ENCODE data around the gene PRKCH. TPM values are rescaled to one million over a fixed set of nuclear protein-coding genes. Genes with fewer than 3 reads are reported as not detected.

PRKCH gene
- total RNA-seq, 1 donor from 2014 or later, result 20.2 TPM

- intact Hi-C loops (cut with DNase I), result no loop called here
- Histone ChIP-seq H3K27ac (no peak overlapping the region), H3K9me3 (peaks cover 0 to 4% of the 10 kb centered on the region in 2 donors), H3K4me3 (no peak overlapping the region), H3K36me3 (no peaks in the 10 kb centered on the region), H3K27me3 (no peaks in the 10 kb centered on the region), H3K4me1 (no peaks in the 10 kb centered on the region)
- no peak for DNase-seq (ENCODE audit: low spot score in 2 of 2)
- TF ChIP-seq, protein P1, sequence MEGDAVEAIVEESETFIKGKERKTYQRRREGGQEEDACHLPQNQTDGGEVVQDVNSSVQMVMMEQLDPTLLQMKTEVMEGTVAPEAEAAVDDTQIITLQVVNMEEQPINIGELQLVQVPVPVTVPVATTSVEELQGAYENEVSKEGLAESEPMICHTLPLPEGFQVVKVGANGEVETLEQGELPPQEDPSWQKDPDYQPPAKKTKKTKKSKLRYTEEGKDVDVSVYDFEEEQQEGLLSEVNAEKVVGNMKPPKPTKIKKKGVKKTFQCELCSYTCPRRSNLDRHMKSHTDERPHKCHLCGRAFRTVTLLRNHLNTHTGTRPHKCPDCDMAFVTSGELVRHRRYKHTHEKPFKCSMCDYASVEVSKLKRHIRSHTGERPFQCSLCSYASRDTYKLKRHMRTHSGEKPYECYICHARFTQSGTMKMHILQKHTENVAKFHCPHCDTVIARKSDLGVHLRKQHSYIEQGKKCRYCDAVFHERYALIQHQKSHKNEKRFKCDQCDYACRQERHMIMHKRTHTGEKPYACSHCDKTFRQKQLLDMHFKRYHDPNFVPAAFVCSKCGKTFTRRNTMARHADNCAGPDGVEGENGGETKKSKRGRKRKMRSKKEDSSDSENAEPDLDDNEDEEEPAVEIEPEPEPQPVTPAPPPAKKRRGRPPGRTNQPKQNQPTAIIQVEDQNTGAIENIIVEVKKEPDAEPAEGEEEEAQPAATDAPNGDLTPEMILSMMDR (IDR thresholded peaks at IDR 0.05), result no peak
Observed at GRCh38 chr14:61330511-61330910, 9.1 kb downstream of the PRKCH start.

DNA sequence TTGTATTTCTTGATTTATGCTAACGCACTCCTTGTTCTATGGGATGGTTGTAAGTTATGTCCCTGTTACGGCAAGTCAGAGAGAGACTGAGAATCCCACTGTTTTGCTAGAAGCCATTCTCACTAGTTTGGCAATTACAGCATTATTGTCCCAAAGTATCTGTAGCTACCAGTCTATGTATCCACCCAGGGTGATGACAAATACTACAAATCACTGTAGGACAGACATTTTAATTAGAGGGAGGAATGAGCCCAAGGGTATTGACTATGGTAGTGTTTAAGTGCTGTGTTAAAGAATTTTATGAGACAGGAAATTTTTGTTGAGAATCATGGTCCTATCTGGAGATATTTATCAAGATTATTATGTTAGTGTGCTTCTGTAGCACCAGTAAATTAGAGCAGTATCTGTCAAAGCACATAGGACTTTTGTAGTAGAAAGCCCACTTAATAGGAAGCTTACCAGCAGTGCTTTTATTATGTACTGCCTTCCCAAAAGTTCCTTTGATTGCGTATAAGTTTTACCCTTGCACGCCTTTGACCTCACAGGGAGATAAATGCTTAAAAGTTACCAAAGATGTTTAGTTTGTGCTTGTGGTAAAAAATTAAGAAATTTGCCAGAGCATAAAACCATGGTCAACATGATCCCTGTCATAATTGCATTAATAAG, 10.7 kb downstream of the PRKCH start:
- TF ChIP-seq, protein P1 (IDR thresholded peaks at IDR 0.05), result no peak
- H3K4me3 ChIP-seq, result no peak overlapping the region
- no peaks in the 10 kb centered on the region for H3K9me3 ChIP-seq
- H3K36me3 ChIP-seq, result no peaks in the 10 kb centered on the region
- no peaks in the 10 kb centered on the region for H3K27me3 ChIP-seq
- intact Hi-C loops (cut with DNase I), result no loop called here
- no peak overlapping the region for H3K27ac ChIP-seq
- DNase-seq (ENCODE audit: low spot score in 2 of 2), result no peak
- no peaks in the 10 kb centered on the region for H3K4me1 ChIP-seq

DNA sequence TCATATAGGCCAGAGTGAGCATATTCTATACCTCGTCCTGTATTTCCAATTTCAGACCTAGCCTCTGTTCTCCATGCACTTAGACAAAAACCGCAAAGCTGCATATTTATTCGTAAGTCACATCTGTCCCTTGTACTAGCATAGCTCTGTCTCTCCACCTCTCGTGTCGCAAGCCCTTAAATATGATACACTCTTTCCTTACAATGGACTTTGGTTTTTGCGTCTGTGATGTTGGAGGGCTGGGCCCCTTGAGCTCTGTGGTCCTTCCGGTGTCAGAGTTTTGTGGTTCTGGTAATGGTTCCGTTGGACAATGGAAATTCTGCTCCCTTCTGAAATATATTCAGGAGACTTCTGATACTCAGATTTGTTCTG, 11.3 kb downstream of the PRKCH start:
- no peaks in the 10 kb centered on the region for H3K4me1 ChIP-seq
- intact Hi-C loops (cut with DNase I), result no loop called here

GRCh38 chr14:61333087-61333486, 11.7 kb downstream of the PRKCH start:
- Histone ChIP-seq H3K4me3 (no peak overlapping the region), H3K4me1 (no peaks in the 10 kb centered on the region), H3K36me3 (no peaks in the 10 kb centered on the region), H3K27me3 (no peaks in the 10 kb centered on the region), H3K27ac (no peak overlapping the region), H3K9me3 (no peaks in the 10 kb centered on the region)
- no peak for DNase-seq (ENCODE audit: low spot score in 2 of 2)
- intact Hi-C loops (cut with DNase I), result no loop called here
- TF ChIP-seq, protein P1 (IDR thresholded peaks at IDR 0.05), result no peak

More for the DNA sequence above, 11.3 kb downstream of the PRKCH start:
- TF ChIP-seq, protein P1 (IDR thresholded peaks at IDR 0.05), result no peak
- Histone ChIP-seq H3K27me3 (no peaks in the 10 kb centered on the region), H3K36me3 (no peaks in the 10 kb centered on the region), H3K4me3 (no peak overlapping the region), H3K27ac (no peak overlapping the region), H3K9me3 (no peaks in the 10 kb centered on the region)
- DNase-seq (ENCODE audit: low spot score in 2 of 2), result no peak

GRCh38 chr14:61334197-61334701, 12.9 kb downstream of the PRKCH start:
- H3K4me3 ChIP-seq, result no peak overlapping the region
- H3K4me1 ChIP-seq, result no peaks in the 10 kb centered on the region
- H3K27me3 ChIP-seq, result no peaks in the 10 kb centered on the region
- TF ChIP-seq, protein P1 (IDR thresholded peaks at IDR 0.05), result no peak
- DNase-seq (ENCODE audit: low spot score in 2 of 2), result no peak
- no peaks in the 10 kb centered on the region for H3K36me3 ChIP-seq
- no peak overlapping the region for H3K27ac ChIP-seq
- intact Hi-C loops (cut with DNase I), result no loop called here
- H3K9me3 ChIP-seq, result no peaks in the 10 kb centered on the region

Measured in ascending aorta (tissue), 2 donors.